GM12892 (cell line): Measurements from ENCODE around the gene NCBP3.

Experiments
- POLR2A ChIP-seq: IDR thresholded peaks from 2 replicates; pipeline ENCODE4 v1.6.1; 2011; ENCODE audit warnings: low read depth, low read length, control low read depth
- POLR2AphosphoS5 ChIP-seq: IDR thresholded peaks from 2 replicates; pipeline ENCODE4 v1.6.1; 2011; ENCODE audit warnings: low read depth, low read length, control low read depth
- TAF1 ChIP-seq: IDR thresholded peaks from 2 replicates; pipeline ENCODE4 v1.6.1; 2011; ENCODE audit warnings: low read depth, mild to moderate bottlenecking, control low read depth, low read length, borderline replicate concordance

- TF ChIP-seq POLR2AphosphoS5: no peak
- no peak for TF ChIP-seq TAF1
- TF ChIP-seq POLR2A: no peak
Observed at GRCh38 chr17:3838206-3838605, 7.8 kb downstream of the NCBP3 start.
